HG03045 (cell line): ENCODE measurements around the gene SENP5.
"Not testable (repeated sequence)": the region's sequence is repeated elsewhere in the genome, so short reads cannot be mapped to it uniquely, and the experiment has no call there.

Source experiments
- ATAC-seq: cut with Tn5 transposase; IDR thresholded peaks from one replicate; pipeline ENCODE4 v1.9.1; 2021; ENCODE audit warnings: mild to moderate bottlenecking, moderate library complexity; ENCODE audit not compliant: unreplicated experiment

Gene SENP5

GRCh38 chr3:196938576-196938975 lies 70.9 kb downstream of the SENP5 start:
- ATAC-seq = no peak

GRCh38 chr3:196941729-196942225 lies 74.1 kb downstream of the SENP5 start:
- ATAC-seq = peak; percentile 32

- ATAC-seq = peak; percentile 89
Observed at GRCh38 chr3:196942226-196942914, 74.7 kb downstream of the SENP5 start, which contains the start of gene NCBP2. TSS of gene NCBP2 (minus strand) at chr3:196942528. CDS start at chr3:196942503, 25 bp downstream.

GRCh38 chr3:196942915-196943277 lies 75.2 kb downstream of the SENP5 start:
- ATAC-seq = peak; percentile 14

GRCh38 chr3:196944037-196944790 lies 76.5 kb downstream of the SENP5 start:
- not testable (repeated sequence) for ATAC-seq

- no peak for ATAC-seq
Observed at GRCh38 chr3:196947136-196947859, 79.6 kb downstream of the SENP5 start.

- no peak for ATAC-seq
Observed at GRCh38 chr3:196947860-196948441, 80.2 kb downstream of the SENP5 start.

GRCh38 chr3:196948442-196949284 lies 80.9 kb downstream of the SENP5 start:
- no peak for ATAC-seq

- ATAC-seq = no peak
Observed at GRCh38 chr3:196949285-196949619, 81.5 kb downstream of the SENP5 start.

- ATAC-seq = no peak
Observed at GRCh38 chr3:196949750-196950149, 82.0 kb downstream of the SENP5 start.

GRCh38 chr3:196951371-196951770 lies 83.7 kb downstream of the SENP5 start:
- no peak for ATAC-seq

GRCh38 chr3:196954832-196955231 lies 87.1 kb downstream of the SENP5 start:
- ATAC-seq = no peak

GRCh38 chr3:196962108-196962929 lies 94.6 kb downstream of the SENP5 start:
- ATAC-seq = no peak

GRCh38 chr3:196962930-196963630 lies 95.4 kb downstream of the SENP5 start:
- ATAC-seq = no peak

GRCh38 chr3:196963631-196963953 lies 95.9 kb downstream of the SENP5 start:
- no peak for ATAC-seq

- no peak for ATAC-seq
Observed at GRCh38 chr3:196965112-196965803, 97.5 kb downstream of the SENP5 start.

- ATAC-seq = no peak
Observed at GRCh38 chr3:196965804-196966173, 98.1 kb downstream of the SENP5 start.
